DOHH2 (cell line): Measurements from ENCODE around the gene C16orf96.

Source experiments
- H3F3A ChIP-seq: fragments of 200-600 bp; sonication (generic), shearing (Covaris generic); 2 replicates; pipeline ENCODE4 v1.6.0; 2016; ENCODE audit warnings: antibody characterized with exemption, mild to moderate bottlenecking; ENCODE audit not compliant: control insufficient read depth, insufficient read depth
- H3K27ac ChIP-seq: fragments of 200-600 bp; sonication (generic); 2 replicates; pipeline ENCODE4 v1.5.1; 2014; ENCODE audit warnings: low read depth, mild to moderate bottlenecking, low read length, moderate library complexity
- H3K27me3 ChIP-seq: fragments of 200-600 bp; sonication (generic); 2 replicates; pipeline ENCODE4 v1.6.1; 2014; ENCODE audit warnings: mild to moderate bottlenecking, low read length, mixed read lengths; ENCODE audit not compliant: control insufficient read depth
- H3K36me3 ChIP-seq: fragments of 200-600 bp; sonication (generic); 2 replicates; pipeline ENCODE4 v1.6.1; 2014; ENCODE audit warnings: mild to moderate bottlenecking, low read length, moderate library complexity, mixed read lengths; ENCODE audit not compliant: control insufficient read depth
- H3K4me1 ChIP-seq: fragments of 200-600 bp; sonication (generic); 2 replicates; pipeline ENCODE4 v1.6.1; 2014; ENCODE audit warnings: mild to moderate bottlenecking, low read length, mixed read lengths; ENCODE audit not compliant: control insufficient read depth
- H3K4me2 ChIP-seq: fragments of 200-600 bp; sonication (generic); 2 replicates; pipeline ENCODE4 v1.6.0; 2014; ENCODE audit warnings: mild to moderate bottlenecking, low read length, moderate library complexity
- H3K4me3 ChIP-seq: fragments of 200-600 bp; sonication (generic); 2 replicates; pipeline ENCODE4 v1.5.1; 2014; ENCODE audit warnings: mild to moderate bottlenecking, low read length, mixed read lengths
- H3K79me2 ChIP-seq: fragments of 200-600 bp; sonication (generic); 2 replicates; pipeline ENCODE4 v1.6.1; 2014; ENCODE audit warnings: mild to moderate bottlenecking, low read length, mixed read lengths; ENCODE audit not compliant: control insufficient read depth
- H3K9me2 ChIP-seq: fragments of 200-600 bp; sonication (generic); replicated peaks from 2 replicates; pipeline ENCODE4 v1.6.1; 2014; ENCODE audit warnings: mild to moderate bottlenecking, low read length, mixed read lengths; ENCODE audit not compliant: control insufficient read depth
- H3K9me3 ChIP-seq: fragments of 200-600 bp; sonication (generic); 2 replicates; pipeline ENCODE4 v1.6.1; 2014; ENCODE audit warnings: antibody characterized with exemption, low read length, mixed read lengths; ENCODE audit not compliant: control insufficient read depth, insufficient read depth
- H4K20me1 ChIP-seq: fragments of 200-600 bp; sonication (generic); 2 replicates; pipeline ENCODE4 v1.6.0; 2014; ENCODE audit warnings: low read depth, mild to moderate bottlenecking, antibody characterized with exemption, low read length, moderate library complexity; ENCODE audit not compliant: control insufficient read depth, insufficient read depth
- CTCF ChIP-seq: fragments of 200-600 bp; sonication (generic); IDR thresholded peaks from one replicate; pipeline ENCODE4 v1.5.1; 2014; ENCODE audit warnings: antibody characterized with exemption, mild to moderate bottlenecking, low read depth, low read length; ENCODE audit not compliant: poor library complexity, severe bottlenecking
- EZH2phosphoT487 ChIP-seq: fragments of 200-600 bp; sonication (generic); IDR thresholded peaks from 2 replicates; pipeline ENCODE4 v1.6.1; 2017; ENCODE audit warnings: borderline replicate concordance, mild to moderate bottlenecking, antibody characterized with exemption, low read length, moderate library complexity, mixed read lengths

C16orf96 gene

GRCh38 chr16:4576008-4576407, 19.9 kb downstream of the C16orf96 start:
- TF ChIP-seq EZH2phosphoT487 (no peak), CTCF (no peak)
- Histone ChIP-seq H4K20me1 (no peaks in the 10 kb centered on the region), H3K9me2 (no peaks in the 10 kb centered on the region), H3K4me1 (no peaks in the 10 kb centered on the region), H3F3A (no peaks in the 10 kb centered on the region), H3K27ac (no peak overlapping the region), H3K9me3 (no peaks in the 10 kb centered on the region), H3K27me3 (peaks cover 7% of the 10 kb centered on the region), H3K79me2 (no peaks in the 10 kb centered on the region), H3K36me3 (no peaks in the 10 kb centered on the region), H3K4me3 (no peak overlapping the region), H3K4me2 (no peak overlapping the region)

- TF ChIP-seq EZH2phosphoT487 (no peak), CTCF (no peak)
- Histone ChIP-seq H3K4me1 (no peaks in the 10 kb centered on the region), H3K9me2 (no peaks in the 10 kb centered on the region)
These were observed 22.9 kb downstream of the C16orf96 start for GRCh38 chr16:4578961-4579530.

GRCh38 chr16:4580250-4580649, 24.1 kb downstream of the C16orf96 start:
- Histone ChIP-seq H3K27ac (no peak overlapping the region), H3K9me3 (no peaks in the 10 kb centered on the region)
- TF ChIP-seq EZH2phosphoT487 = no peak
- TF ChIP-seq CTCF = no peak

More at GRCh38 chr16:4578961-4579530, 22.9 kb downstream of the C16orf96 start:
- Histone ChIP-seq H3K36me3 (no peaks in the 10 kb centered on the region), H3K4me3 (no peak overlapping the region), H3K4me2 (no peak overlapping the region), H3F3A (no peaks in the 10 kb centered on the region), H3K79me2 (no peaks in the 10 kb centered on the region), H3K27me3 (peaks cover 4% of the 10 kb centered on the region), H3K27ac (no peak overlapping the region), H4K20me1 (no peaks in the 10 kb centered on the region), H3K9me3 (no peaks in the 10 kb centered on the region)

More at GRCh38 chr16:4580250-4580649, 24.1 kb downstream of the C16orf96 start:
- no peak overlapping the region for H3K4me2 ChIP-seq
- H3K4me3 ChIP-seq = no peak overlapping the region
- H3K27me3 ChIP-seq = no peaks in the 10 kb centered on the region
- no peaks in the 10 kb centered on the region for H3K79me2 ChIP-seq
- no peaks in the 10 kb centered on the region for H3K36me3 ChIP-seq
- no peaks in the 10 kb centered on the region for H3K4me1 ChIP-seq
- H3F3A ChIP-seq = no peaks in the 10 kb centered on the region
- H3K9me2 ChIP-seq = no peaks in the 10 kb centered on the region
- no peaks in the 10 kb centered on the region for H4K20me1 ChIP-seq
